Tibial nerve (tissue), 4 donors: Measurements from ENCODE around the gene POLR2B. TPM values are rescaled to one million over a fixed set of nuclear protein-coding genes. Genes with fewer than 3 reads are reported as not detected.

ENCODE experiments used
- DNase-seq, 2 donors: peaks; one replicate each; pipeline ENCODE4 v3.0.0-alpha.2; 2019; ENCODE audit warnings: low spot score in 2 of 2
- H3K27ac ChIP-seq, 4 donors: fragments of 200-600 bp; sonication (generic) in 3 of 4; one replicate each; pipeline ENCODE4 v1.5.1; 2017 to 2019; ENCODE audit warnings: mild to moderate bottlenecking in 1 of 4
- H3K27me3 ChIP-seq, 2 donors: fragments of 200-600 bp; sonication (generic) in 1 of 2; one replicate each; pipeline versions ENCODE4 v1.5.1 to v1.6.0; 2017 to 2019
- H3K36me3 ChIP-seq, 3 donors: fragments of 200-600 bp; sonication (generic); one replicate each; pipeline ENCODE4 v1.5.1; 2018 to 2019
- H3K4me1 ChIP-seq, 4 donors: fragments of 200-600 bp; sonication (generic) in 3 of 4; one replicate each; pipeline ENCODE4 v1.5.1; 2017 to 2019
- H3K4me3 ChIP-seq, 4 donors: fragments of 200-600 bp; sonication (generic) in 3 of 4; one replicate each; pipeline ENCODE4 v1.5.1; 2017 to 2019; ENCODE audit warnings: mild to moderate bottlenecking in 1 of 4, moderate library complexity in 1 of 4
- H3K9me3 ChIP-seq, 4 donors: fragments of 200-600 bp; sonication (generic) in 3 of 4; one replicate each; pipeline ENCODE4 v1.5.1; 2017 to 2019
- CTCF ChIP-seq, 5 experiments: fragments of 200-600 bp in 3 of 5; fragments of 450-650 bp in 2 of 5; sonication (generic) in 3 of 5; IDR thresholded peaks; one replicate each; pipeline ENCODE4 v1.5.1; 2016 to 2019; ENCODE audit warnings: antibody characterized with exemption in 5 of 5, mild to moderate bottlenecking in 3 of 5, moderate library complexity in 2 of 5
- EP300 ChIP-seq, 2 donors: sonication (generic); formaldehyde crosslinking; IDR thresholded peaks; one replicate each; pipeline ENCODE4 v1.6.1; 2017; ENCODE audit warnings: antibody characterized with exemption in 2 of 2, mild to moderate bottlenecking in 1 of 2
- POLR2A ChIP-seq, 2 donors: fragments of 450-650 bp; IDR thresholded peaks; one replicate each; pipeline ENCODE4 v1.6.1; 2017; ENCODE audit warnings: antibody characterized with exemption in 2 of 2, mild to moderate bottlenecking in 2 of 2, moderate library complexity in 2 of 2
- WGBS, 2 donors: methylation state at CpG; one replicate each; pipeline ENCODE4 v1.1.5; 2018; 5-methylcytosine and 5-hydroxymethylcytosine counted together
- small RNA-seq: library from RNA; depleted of rRNA; stranded (forward); fragments of <200 nt; gene quantifications from one replicate; pipeline ENCODE3, GENCODE V24; 2016
- total RNA-seq, 4 donors: library from RNA; depleted of rRNA; stranded (reverse); fragments of >200 nt; gene quantifications; one replicate each; pipeline ENCODE4 v1.1.0, GENCODE V29; 2016

Gene POLR2B
- total RNA-seq, 4 donors from 2014 or later, result 42.8 to 84.9 (median 70.9) TPM

GRCh38 chr4:57077550-57078343, 99.1 kb downstream of the POLR2B start:
- TF ChIP-seq EP300 (IDR thresholded peaks at IDR 0.05), result no peak
- TF ChIP-seq POLR2A (IDR thresholded peaks at IDR 0.05), result no peak
- no peak for TF ChIP-seq CTCF (IDR thresholded peaks at IDR 0.05)
- Histone ChIP-seq H3K9me3 (no peaks in the 10 kb centered on the region), H3K27ac (peak overlapping the region in 1 of 4 donors; percentile 47), H3K4me3 (no peak overlapping the region), H3K36me3 (no peaks in the 10 kb centered on the region), H3K4me1 (peaks cover 0 to 68% (median 18%) of the 10 kb centered on the region in 4 donors), H3K27me3 (no peaks in the 10 kb centered on the region)
- WGBS, 2 donors, result 84 to 87% methylated on average over 14 of the region's 14 CpGs
- DNase-seq, result no peak

- no peak overlapping the region for H3K4me3 ChIP-seq
Observed at GRCh38 chr4:57078685-57079521, 100.2 kb downstream of the POLR2B start.

More at GRCh38 chr4:57078685-57079521, 100.2 kb downstream of the POLR2B start:
- peaks cover 0 to 74% (median 27%) of the 10 kb centered on the region in 4 donors for H3K4me1 ChIP-seq
- no peaks in the 10 kb centered on the region for H3K9me3 ChIP-seq
- peak overlapping the region in 2 of 4 donors; percentile 38 to 47 for H3K27ac ChIP-seq
- H3K27me3 ChIP-seq, result no peaks in the 10 kb centered on the region
- TF ChIP-seq EP300 (IDR thresholded peaks at IDR 0.05) (no peak), POLR2A (IDR thresholded peaks at IDR 0.05) (no peak)
- DNase-seq, result no peak
- WGBS, 2 donors, result 49 to 53% methylated on average over 10 of the region's 10 CpGs
- H3K36me3 ChIP-seq, result no peaks in the 10 kb centered on the region

Small RNA genes within 50 kb of the gene (small RNA-seq; reads per million reads assigned to genes)
- not detected for gene RNU6-998P

Other genes with a start within 250 kb of the POLR2B start
- not detected for gene SPINK2, start 157.2 kb upstream of the POLR2B start, total RNA-seq
- 10 to 100 TPM; 23.7 to 39.2 (median 33.9) TPM for gene REST, start 71.0 kb upstream of the POLR2B start, total RNA-seq
- gene NOA1, start 1.3 kb upstream of the POLR2B start, total RNA-seq, result 10 to 100 TPM; 21.9 to 24.7 (median 23.2) TPM
- gene IGFBP7, start 131.5 kb downstream of the POLR2B start, total RNA-seq, result 1,000 to 10,000 TPM; 1,415 to 3,184 (median 2,179) TPM